NCI-H1436 (cell line): ENCODE results near the gene TUBA4B.

ENCODE experiments used
- DNase-seq: peaks from one replicate; lab custom pipeline; 2025; lab: John Stamatoyannopoulos, UW

Gene TUBA4B

GRCh38 chr2:219218732-219219701 is 34.0 kb upstream of the TUBA4B start, which contains the start of gene ABCB6:
Gene ABCB6 (minus strand): TSS chr2:219218958. CDS start chr2:219218673, 285 bp downstream.
- peak; percentile 94 for DNase-seq

GRCh38 chr2:219219784-219220532 is 33.1 kb upstream of the TUBA4B start:
- no peak for DNase-seq

DNA sequence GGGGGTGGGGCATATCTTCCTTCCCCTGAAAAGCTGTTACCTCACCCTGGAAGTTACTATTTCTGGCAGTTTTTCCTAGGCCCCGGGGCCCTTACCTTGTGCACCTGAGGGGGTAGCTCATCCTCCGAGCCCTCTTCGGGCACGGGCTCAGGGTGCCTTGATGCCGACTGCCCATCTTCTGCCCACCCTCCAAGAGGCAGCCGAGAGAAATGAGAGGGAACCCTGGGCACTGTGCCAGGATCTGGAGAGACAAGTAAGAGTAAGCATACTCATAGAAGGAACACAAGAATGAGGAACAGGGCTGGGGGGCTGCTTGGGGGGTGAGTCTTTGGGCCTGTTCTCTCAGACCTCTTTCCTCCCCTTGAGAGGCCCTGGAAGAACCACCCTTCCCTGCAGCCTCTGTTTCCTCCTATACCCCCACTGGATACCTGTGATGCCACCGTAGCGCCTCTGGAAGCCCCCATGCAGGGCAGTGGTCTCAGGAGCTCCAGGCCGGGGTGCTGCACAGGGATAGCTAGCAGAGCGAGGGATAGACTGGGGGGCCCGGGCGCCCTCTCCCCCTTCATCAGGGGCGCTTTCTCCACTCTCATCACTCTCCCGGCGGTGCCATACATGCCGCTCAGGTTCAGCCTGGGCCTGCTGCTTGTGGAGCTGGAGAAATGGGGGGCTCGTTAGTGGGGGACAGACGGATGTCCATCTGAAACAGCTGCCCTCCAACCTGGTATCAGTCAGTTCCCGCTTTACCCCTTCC is 32.2 kb upstream of the TUBA4B start:
- no peak for DNase-seq

- no peak for DNase-seq
Observed at GRCh38 chr2:219221957-219222518, 31.0 kb upstream of the TUBA4B start.

- DNase-seq = no peak
Observed at GRCh38 chr2:219223831-219224610, 29.0 kb upstream of the TUBA4B start.

GRCh38 chr2:219225350-219225749 is 27.7 kb upstream of the TUBA4B start:
- no peak for DNase-seq

- DNase-seq = no peak
Observed at GRCh38 chr2:219228041-219228910, 24.8 kb upstream of the TUBA4B start.

GRCh38 chr2:219228911-219229304 is 24.1 kb upstream of the TUBA4B start:
- no peak for DNase-seq

GRCh38 chr2:219229305-219230058 is 23.6 kb upstream of the TUBA4B start, which contains the start of the genes ANKZF1 and ATG9A:
Gene ANKZF1 (plus strand): TSS chr2:219229806. CDS start chr2:219230258, 452 bp downstream.
Gene ATG9A (minus strand): TSS chr2:219229636. CDS start chr2:219228024, 1,612 bp downstream.
- DNase-seq = peak; percentile 97

DNA sequence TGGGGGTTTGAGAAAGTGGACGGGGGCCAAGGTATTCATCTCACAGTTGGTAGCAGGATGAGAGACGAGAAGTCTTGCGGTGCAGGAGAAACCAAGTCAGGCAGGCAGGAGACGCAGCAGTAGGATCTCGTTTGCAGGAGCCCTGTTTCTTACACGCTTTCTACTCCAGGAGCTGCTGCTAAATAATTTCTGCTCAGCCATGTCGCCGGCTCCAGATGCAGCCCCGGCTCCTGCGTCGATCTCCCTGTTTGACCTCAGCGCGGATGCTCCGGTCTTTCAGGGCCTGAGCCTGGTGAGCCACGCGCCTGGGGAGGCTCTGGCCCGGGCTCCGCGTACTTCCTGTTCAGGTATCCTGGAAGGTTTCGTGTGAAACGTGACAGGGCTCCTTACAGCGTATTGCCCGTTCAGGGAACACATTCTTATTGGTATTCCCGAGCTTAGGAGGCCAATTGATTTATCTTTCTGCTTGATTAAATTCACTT is 22.9 kb upstream of the TUBA4B start:
- DNase-seq = no peak

GRCh38 chr2:219234331-219234730 is 18.7 kb upstream of the TUBA4B start:
- no peak for DNase-seq

DNA sequence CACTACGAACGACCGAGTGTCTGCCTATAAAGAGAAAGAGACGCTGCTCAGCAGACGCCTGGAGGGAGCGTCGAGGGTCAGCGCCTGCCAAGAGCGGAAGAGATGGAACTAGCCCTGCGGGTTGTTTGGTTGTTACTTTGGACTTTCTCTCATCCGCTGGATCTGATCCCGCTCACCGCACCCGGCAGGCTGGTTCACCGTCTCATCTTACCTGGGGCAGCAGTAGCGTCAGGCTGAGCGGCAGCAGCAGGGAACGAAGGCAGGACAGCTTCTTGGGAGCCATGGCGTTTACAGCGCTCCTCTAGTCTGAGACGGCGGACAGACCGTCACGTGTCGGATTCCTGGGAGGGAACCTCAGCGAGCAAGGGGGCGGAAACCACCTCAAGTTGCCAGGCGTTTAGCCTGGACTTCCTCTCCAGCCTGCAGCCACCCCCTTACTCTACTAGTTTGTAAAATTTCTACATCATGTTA is 9.7 kb upstream of the TUBA4B start:
- DNase-seq = no peak

DNA sequence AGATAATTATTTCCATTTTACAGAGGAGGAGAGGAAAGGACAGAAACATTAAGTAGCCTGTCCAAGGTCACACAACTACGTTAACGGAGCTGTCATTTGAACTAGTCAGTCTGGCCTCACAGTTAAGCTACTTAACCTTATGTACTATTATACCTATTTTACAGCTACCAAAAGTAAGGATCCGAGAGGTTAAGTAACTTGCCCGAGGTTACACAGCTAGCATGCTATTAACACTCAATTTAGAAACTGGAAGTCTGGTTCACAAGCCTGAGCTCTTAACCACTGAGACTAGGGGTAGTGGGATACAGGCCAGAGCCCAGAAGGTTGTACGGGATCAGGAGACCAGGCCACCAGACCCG is 8.3 kb upstream of the TUBA4B start:
- no peak for DNase-seq

- DNase-seq = peak; percentile 73
Observed at GRCh38 chr2:219245148-219245898, 7.7 kb upstream of the TUBA4B start, which contains the start of the genes GLB1L and STK16. Gene GLB1L (minus strand): TSS chr2:219245444. CDS start chr2:219243573, 1,871 bp downstream. Gene STK16 (plus strand): TSS chr2:219245479. CDS start chr2:219246000, 521 bp downstream.

DNA sequence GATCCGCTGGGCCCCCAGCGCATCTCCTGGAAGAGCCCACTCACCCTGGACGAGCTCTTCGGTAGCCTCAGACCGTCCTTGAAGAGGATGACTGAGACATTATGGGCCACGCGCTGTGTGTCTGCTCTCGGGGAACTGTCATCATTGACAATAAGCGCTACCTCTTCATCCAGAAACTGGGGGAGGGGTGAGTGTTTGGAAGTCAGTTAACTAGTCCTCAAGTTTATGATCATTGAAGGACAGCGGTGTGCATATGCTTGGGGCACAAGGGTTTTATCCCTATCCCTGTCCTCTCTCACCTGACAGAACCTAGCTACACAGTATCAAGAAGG is 7.2 kb upstream of the TUBA4B start:
- no peak for DNase-seq

- no peak for DNase-seq
Observed at GRCh38 chr2:219246559-219246958, 6.5 kb upstream of the TUBA4B start.

- DNase-seq = no peak
Observed at GRCh38 chr2:219247678-219248642, 5.1 kb upstream of the TUBA4B start.
